Uterus (tissue), 4 donors: ENCODE results near the gene RANGRF. TPM values are rescaled to one million over a fixed set of nuclear protein-coding genes. Genes with fewer than 3 reads are reported as not detected.

Experiments
- DNase-seq, 2 donors: peaks; one replicate each; pipeline ENCODE4 v3.0.0-alpha.2; 2019 to 2020
- H3K27ac ChIP-seq, 2 donors: fragments of 200-600 bp; sonication (generic); 1 replicate in 1 of 2; 2 replicates in 1 of 2; pipeline ENCODE4 v1.5.1; 2016 to 2018
- H3K27me3 ChIP-seq, 2 donors: fragments of 200-600 bp; sonication (generic); one replicate each; pipeline ENCODE4 v1.5.1; 2018 to 2019; ENCODE audit warnings: control low read depth in 1 of 2
- H3K36me3 ChIP-seq, 2 donors: fragments of 200-600 bp; sonication (generic); one replicate each; pipeline ENCODE4 v1.5.1; 2019; ENCODE audit warnings: control low read depth in 1 of 2
- H3K4me1 ChIP-seq, 2 donors: fragments of 200-600 bp; sonication (generic); one replicate each; pipeline ENCODE4 v1.5.1; 2018 to 2019; ENCODE audit warnings: control low read depth in 1 of 2
- H3K4me3 ChIP-seq, 2 donors: fragments of 200-600 bp; sonication (generic); 1 replicate in 1 of 2; 2 replicates in 1 of 2; pipeline ENCODE4 v1.5.1; 2018 to 2019; ENCODE audit warnings: mild to moderate bottlenecking in 1 of 2
- H3K9me3 ChIP-seq, 2 donors: fragments of 200-600 bp; sonication (generic); one replicate each; pipeline ENCODE4 v1.5.1; 2019; ENCODE audit warnings: control low read depth in 1 of 2
- POLR2A ChIP-seq, 2 donors: fragments of 450-650 bp; IDR thresholded peaks; one replicate each; pipeline ENCODE4 v1.6.1; 2016; ENCODE audit warnings: antibody characterized with exemption in 2 of 2, mild to moderate bottlenecking in 1 of 2, moderate library complexity in 1 of 2
- intact Hi-C: fragments of 100-400 bp; cut with DNase I; formaldehyde crosslinking; loops from one replicate; pipeline ENCODE4 v1.15.1; 2023; ENCODE audit warnings: low total_unique reads
- total RNA-seq, 4 donors: library from RNA; depleted of rRNA in 3 of 4; stranded (reverse); fragments of >200 nt in 3 of 4; gene quantifications; one replicate each; pipeline versions ENCODE4 v1.1.0 to v1.2.4, GENCODE V29; 2014 to 2023
- TF ChIP-seq, protein P1 (sequence below), 4 experiments: fragments of 200-600 bp in 2 of 4; fragments of 450-650 bp in 2 of 4; sonication (generic) in 2 of 4; IDR thresholded peaks; one replicate each; pipeline ENCODE4 v1.5.1; 2016 to 2019; ENCODE audit warnings: antibody characterized with exemption in 4 of 4, mild to moderate bottlenecking in 2 of 4, moderate library complexity in 1 of 4
- donor health status: DM: yes; HTN: yes; CAD: no.

The RANGRF gene
- total RNA-seq, 4 donors from 2014 or later = 5.1 to 39.6 (median 16.4) TPM

DNA sequence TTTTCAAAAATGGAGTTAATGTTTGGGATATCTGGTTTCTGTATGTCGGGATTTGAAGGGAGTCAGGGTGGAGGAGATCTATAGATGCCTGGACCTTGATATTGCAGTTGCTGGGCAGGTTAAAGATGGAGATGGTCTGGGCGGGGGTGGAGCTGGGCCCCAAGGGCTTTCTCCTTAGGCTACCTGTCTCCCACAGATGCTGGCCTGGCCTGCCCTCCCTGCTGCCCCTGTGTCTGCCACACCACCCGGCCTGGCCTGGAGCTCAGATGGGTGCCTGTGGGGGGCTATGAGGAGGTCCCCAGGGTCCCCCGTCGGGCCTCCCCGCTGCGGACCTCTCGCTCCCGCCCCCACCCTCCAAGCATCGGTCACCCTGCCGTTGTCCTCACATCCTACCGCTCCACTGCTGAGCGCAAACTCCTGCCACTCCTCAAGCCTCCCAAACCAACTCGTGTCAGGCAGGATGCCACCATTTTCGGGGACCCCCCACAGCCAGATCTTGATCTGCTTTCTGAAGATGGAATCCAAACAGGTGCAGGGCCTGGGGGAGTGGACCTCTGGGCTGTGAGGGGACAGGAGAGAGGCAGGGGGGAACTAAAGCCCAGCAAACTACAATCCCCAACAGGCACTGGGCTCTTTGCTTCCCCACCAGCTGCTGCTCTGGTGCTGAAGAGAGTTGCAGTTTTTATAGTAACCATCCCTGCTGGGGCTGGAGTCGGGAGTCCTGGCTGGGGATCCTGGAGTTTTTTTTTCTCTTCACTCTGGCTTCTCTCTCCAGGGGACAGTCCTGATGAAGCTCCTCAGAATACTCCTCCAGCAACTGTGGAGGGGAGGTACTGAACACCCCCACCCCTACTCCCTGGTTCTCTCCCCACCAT lies 24.5 kb downstream of the RANGRF start:
- H3K27ac ChIP-seq = no peak overlapping the region
- no peak for DNase-seq
- intact Hi-C loops = no loop called here
- H3K27me3 ChIP-seq = peaks cover 3 to 14% of the 10 kb centered on the region in 2 donors
- TF ChIP-seq POLR2A (IDR thresholded peaks at IDR 0.05) = no peak
- TF ChIP-seq, protein P1, sequence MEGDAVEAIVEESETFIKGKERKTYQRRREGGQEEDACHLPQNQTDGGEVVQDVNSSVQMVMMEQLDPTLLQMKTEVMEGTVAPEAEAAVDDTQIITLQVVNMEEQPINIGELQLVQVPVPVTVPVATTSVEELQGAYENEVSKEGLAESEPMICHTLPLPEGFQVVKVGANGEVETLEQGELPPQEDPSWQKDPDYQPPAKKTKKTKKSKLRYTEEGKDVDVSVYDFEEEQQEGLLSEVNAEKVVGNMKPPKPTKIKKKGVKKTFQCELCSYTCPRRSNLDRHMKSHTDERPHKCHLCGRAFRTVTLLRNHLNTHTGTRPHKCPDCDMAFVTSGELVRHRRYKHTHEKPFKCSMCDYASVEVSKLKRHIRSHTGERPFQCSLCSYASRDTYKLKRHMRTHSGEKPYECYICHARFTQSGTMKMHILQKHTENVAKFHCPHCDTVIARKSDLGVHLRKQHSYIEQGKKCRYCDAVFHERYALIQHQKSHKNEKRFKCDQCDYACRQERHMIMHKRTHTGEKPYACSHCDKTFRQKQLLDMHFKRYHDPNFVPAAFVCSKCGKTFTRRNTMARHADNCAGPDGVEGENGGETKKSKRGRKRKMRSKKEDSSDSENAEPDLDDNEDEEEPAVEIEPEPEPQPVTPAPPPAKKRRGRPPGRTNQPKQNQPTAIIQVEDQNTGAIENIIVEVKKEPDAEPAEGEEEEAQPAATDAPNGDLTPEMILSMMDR (IDR thresholded peaks at IDR 0.05) = no peak
- no peaks in the 10 kb centered on the region for H3K4me1 ChIP-seq
- H3K36me3 ChIP-seq = no peaks in the 10 kb centered on the region
- no peak overlapping the region for H3K4me3 ChIP-seq
- no peaks in the 10 kb centered on the region for H3K9me3 ChIP-seq

GRCh38 chr17:8314797-8315763 lies 26.6 kb downstream of the RANGRF start:
- Histone ChIP-seq H3K36me3 (no peaks in the 10 kb centered on the region), H3K4me1 (no peaks in the 10 kb centered on the region), H3K27me3 (peaks cover 3 to 14% of the 10 kb centered on the region in 2 donors), H3K27ac (no peak overlapping the region), H3K4me3 (no peak overlapping the region), H3K9me3 (no peaks in the 10 kb centered on the region)
- intact Hi-C loops = no loop called here
- DNase-seq = no peak
- TF ChIP-seq, protein P1 (IDR thresholded peaks at IDR 0.05) = no peak
- no peak for TF ChIP-seq POLR2A (IDR thresholded peaks at IDR 0.05)

DNA sequence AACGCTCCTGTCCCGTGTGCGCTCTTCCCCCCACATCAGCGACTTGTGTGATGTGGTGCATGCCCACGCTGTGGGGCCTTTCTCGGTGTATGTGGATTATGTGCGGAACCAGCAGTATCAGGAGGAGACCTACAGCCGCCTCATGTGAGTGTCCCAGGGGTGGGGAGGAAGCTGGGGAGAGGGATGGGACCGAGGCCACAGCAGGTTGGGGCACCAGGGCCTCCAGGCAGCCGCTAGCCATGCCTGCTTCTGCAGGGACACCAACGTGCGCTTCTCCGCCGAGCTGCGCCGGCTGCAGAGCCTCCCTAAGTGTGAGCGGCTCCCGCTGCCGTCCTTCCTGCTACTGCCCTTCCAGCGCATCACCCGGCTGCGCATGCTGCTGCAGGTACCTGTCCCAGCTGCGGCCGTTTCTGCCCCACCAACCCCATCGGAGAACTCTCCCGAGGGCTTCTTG lies 27.3 kb downstream of the RANGRF start:
- intact Hi-C loops = no loop called here
- TF ChIP-seq, protein P1 (IDR thresholded peaks at IDR 0.05) = no peak
- no peak for TF ChIP-seq POLR2A (IDR thresholded peaks at IDR 0.05)
- DNase-seq = no peak
- no peaks in the 10 kb centered on the region for H3K9me3 ChIP-seq
- H3K27ac ChIP-seq = no peak overlapping the region
- H3K36me3 ChIP-seq = no peaks in the 10 kb centered on the region
- peaks cover 3 to 14% of the 10 kb centered on the region in 2 donors for H3K27me3 ChIP-seq
- no peaks in the 10 kb centered on the region for H3K4me1 ChIP-seq
- no peak overlapping the region for H3K4me3 ChIP-seq

DNA sequence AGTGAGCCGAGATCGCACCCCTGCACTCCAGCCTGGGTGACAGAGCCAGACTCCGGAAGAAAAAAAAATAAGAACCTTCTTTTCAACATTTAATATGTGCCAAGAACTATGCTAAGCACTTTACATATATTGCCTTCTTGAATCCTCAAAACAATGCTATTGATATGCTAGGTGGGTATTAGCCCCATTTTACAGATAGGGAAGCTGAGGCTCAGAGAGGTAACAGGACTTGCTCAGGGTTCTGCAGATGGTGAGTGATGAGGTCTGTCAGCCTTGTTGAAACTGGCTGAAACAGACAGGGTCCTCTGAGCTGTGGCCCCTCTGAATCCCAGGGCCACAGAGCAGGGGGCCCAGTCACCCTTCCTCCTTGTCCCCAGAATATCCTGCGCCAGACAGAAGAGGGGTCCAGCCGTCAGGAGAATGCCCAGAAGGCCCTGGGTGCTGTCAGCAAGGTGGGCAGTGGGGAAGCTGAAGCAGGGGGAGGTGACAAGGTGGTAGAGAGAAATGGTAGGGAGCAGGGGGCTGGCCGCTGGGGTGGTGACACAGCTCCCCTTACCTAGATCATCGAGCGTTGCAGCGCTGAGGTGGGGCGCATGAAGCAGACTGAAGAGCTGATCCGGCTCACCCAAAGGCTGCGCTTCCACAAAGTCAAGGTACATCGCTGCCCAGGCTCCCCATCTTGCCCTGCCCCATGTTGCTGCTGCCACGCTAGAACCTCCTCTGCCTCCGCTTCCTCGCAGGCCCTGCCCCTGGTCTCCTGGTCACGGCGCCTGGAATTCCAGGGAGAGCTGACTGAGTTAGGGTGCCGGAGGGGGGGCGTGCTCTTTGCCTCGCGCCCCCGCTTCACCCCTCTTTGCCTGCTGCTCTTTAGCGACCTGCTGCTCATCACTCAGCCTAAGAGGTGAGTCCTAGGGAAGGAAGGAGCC lies 29.8 kb downstream of the RANGRF start:
- H3K36me3 ChIP-seq = no peaks in the 10 kb centered on the region
- no peak for DNase-seq
- peaks cover 3 to 13% of the 10 kb centered on the region in 2 donors for H3K27me3 ChIP-seq
- H3K4me1 ChIP-seq = no peaks in the 10 kb centered on the region
- no peak overlapping the region for H3K4me3 ChIP-seq
- intact Hi-C loops = no loop called here
- TF ChIP-seq, protein P1 (IDR thresholded peaks at IDR 0.05) = no peak
- no peak for TF ChIP-seq POLR2A (IDR thresholded peaks at IDR 0.05)
- no peak overlapping the region for H3K27ac ChIP-seq
- H3K9me3 ChIP-seq = no peaks in the 10 kb centered on the region
